Upper lobe of right lung (tissue), 1 donor: ENCODE measurements around the gene ASB2. TPM values are rescaled to one million over a fixed set of nuclear protein-coding genes. Genes with fewer than 3 reads are reported as not detected.
A peak's percentile ranks its signal among the peaks of the same experiment; 100 is the strongest.

Experiments used
- ATAC-seq: fragments of 200-7000 bp; cut with Tn5 transposase; one replicate; pipeline ENCODE4 v1.9.1; 2020; ENCODE audit warnings: mild to moderate bottlenecking, moderate library complexity
- DNase-seq: peaks from one replicate; pipeline ENCODE4 v3.0.0-alpha.2; 2020
- H3K27ac ChIP-seq: fragments of 200-600 bp; one replicate; pipeline ENCODE4 v1.8.0; 2022
- H3K27me3 ChIP-seq: fragments of 200-600 bp; one replicate; pipeline ENCODE4 v1.8.0; 2022; ENCODE audit warnings: mild to moderate bottlenecking
- H3K36me3 ChIP-seq: fragments of 200-600 bp; one replicate; pipeline ENCODE4 v1.8.0; 2022
- H3K4me1 ChIP-seq: fragments of 200-600 bp; one replicate; pipeline ENCODE4 v1.8.0; 2022
- H3K4me3 ChIP-seq: fragments of 200-600 bp; one replicate; pipeline ENCODE4 v1.8.0; 2022; ENCODE audit warnings: mild to moderate bottlenecking
- H3K9me3 ChIP-seq: fragments of 200-600 bp; one replicate; pipeline ENCODE4 v1.8.0; 2022
- CTCF ChIP-seq: fragments of 200-600 bp; IDR thresholded peaks from one replicate; pipeline ENCODE4 v1.8.0; 2022; ENCODE audit warnings: antibody characterized with exemption
- intact Hi-C: fragments of 100-400 bp; cut with DNase I; formaldehyde crosslinking; loops from one replicate; pipeline ENCODE4 v1.11.0; 2022
- total RNA-seq: library from RNA; stranded (reverse); fragmentation: NEBNext Ultra II Directional; extraction: Animal tissue kit (Norgen Biotek cat#: 25700); gene quantifications from one replicate; pipeline ENCODE4 v1.2.1, GENCODE V29; 2021
- donor health status: DM: no; HTN: yes; CAD: no; lungs with severe emphysema.

Gene ASB2
- total RNA-seq, 1 donor from 2014 or later: 3.2 TPM

DNA sequence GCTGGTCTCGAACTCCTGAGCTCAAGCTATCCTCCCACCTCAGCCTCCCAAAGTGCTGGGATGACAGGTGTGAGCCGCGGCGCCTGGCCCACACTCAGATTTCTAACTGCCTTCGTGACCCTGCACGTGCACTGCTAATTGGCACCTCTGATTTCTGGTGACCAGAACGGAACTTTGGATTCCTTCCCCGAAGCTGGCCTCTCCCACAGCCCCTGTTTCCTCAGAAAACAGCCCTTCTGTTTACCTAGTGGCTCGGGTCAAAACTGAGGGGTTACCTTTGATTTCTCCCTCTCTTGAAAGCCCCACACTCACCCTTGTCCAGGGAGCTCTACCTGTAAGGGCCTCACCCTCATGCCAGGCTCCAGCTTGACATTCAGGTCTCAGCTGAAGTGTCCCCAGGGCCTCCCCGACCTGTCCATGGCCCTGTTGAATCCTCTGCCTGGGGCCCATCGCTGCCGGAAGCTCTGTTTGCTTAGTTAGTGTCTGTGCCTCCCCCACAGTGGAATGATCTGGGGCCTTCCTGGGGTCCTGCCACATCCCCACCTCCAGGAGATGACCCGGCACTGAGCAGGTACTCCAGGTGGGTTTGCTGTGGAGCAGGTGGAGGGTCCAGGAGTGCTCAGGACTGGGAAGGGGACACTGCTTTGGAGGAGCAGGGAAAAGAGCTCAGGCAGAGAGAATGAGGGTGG, 73.6 kb downstream of the ASB2 start:
- H3K4me3 ChIP-seq: no peak overlapping the region
- no peaks in the 10 kb centered on the region for H3K36me3 ChIP-seq
- no peak overlapping the region for H3K27ac ChIP-seq
- ATAC-seq (no peak), DNase-seq (peak; percentile 46)
- TF ChIP-seq CTCF: no peak
- no peaks in the 10 kb centered on the region for H3K4me1 ChIP-seq
- H3K9me3 ChIP-seq: no peaks in the 10 kb centered on the region
- intact Hi-C loops: no loop called here
- peaks cover 11% of the 10 kb centered on the region for H3K27me3 ChIP-seq

- DNase-seq (no peak), ATAC-seq (peak; percentile 73)
- Histone ChIP-seq H3K9me3 (no peaks in the 10 kb centered on the region), H3K36me3 (no peaks in the 10 kb centered on the region), H3K27ac (no peak overlapping the region), H3K4me1 (no peaks in the 10 kb centered on the region), H3K27me3 (peaks cover 11% of the 10 kb centered on the region), H3K4me3 (no peak overlapping the region)
- intact Hi-C loops: no loop called here
- no peak for TF ChIP-seq CTCF
Measured at GRCh38 chr14:93901813-93902212, 74.6 kb downstream of the ASB2 start.

- H3K27ac ChIP-seq: no peak overlapping the region
- no peaks in the 10 kb centered on the region for H3K4me1 ChIP-seq
- intact Hi-C loops: loop anchor here (10.0 kb wide), 1 partner anchor 244 kb away; no protein-coding TSS in a partner anchor
- no peaks in the 10 kb centered on the region for H3K9me3 ChIP-seq
- TF ChIP-seq CTCF: no peak
- H3K36me3 ChIP-seq: no peaks in the 10 kb centered on the region
- no peak overlapping the region for H3K4me3 ChIP-seq
- ATAC-seq: no peak
- peaks cover 11% of the 10 kb centered on the region for H3K27me3 ChIP-seq
- DNase-seq: no peak
Measured at GRCh38 chr14:93898731-93899130, 77.6 kb downstream of the ASB2 start.

DNA sequence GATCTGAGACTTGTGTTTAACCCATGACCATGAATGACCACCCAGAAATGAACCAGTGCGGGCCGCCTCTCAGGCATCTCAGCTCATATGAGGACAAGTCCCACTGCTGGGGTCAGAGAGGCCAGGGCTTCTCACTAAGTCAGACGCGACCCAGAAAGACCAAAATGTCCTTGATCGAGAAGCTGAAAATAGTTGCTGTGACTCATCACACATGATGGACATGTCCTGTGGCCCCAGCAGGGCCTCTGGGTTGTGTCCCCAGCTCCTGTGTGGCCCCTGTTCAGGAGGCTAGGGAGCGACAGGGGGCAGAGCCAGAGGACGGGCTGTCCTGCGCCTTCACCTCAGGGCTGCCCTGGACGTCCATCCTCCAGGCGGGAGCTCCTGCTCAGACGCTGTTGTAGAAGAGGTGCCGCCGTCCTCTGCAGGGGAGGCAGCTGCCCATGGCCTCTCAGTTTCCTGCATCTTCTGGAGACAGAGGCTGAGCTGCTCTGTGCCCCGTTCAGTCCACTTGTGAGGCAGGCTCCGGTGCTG, 78.2 kb downstream of the ASB2 start:
- H3K4me1 ChIP-seq: no peaks in the 10 kb centered on the region
- no peaks in the 10 kb centered on the region for H3K36me3 ChIP-seq
- no peak overlapping the region for H3K27ac ChIP-seq
- no peak for ATAC-seq
- H3K4me3 ChIP-seq: no peak overlapping the region
- intact Hi-C loops: loop anchor here (10.0 kb wide), 1 partner anchor 243 kb away; no protein-coding TSS in a partner anchor
- H3K27me3 ChIP-seq: peaks cover 6% of the 10 kb centered on the region
- no peaks in the 10 kb centered on the region for H3K9me3 ChIP-seq
- no peak for TF ChIP-seq CTCF
- DNase-seq: no peak

- Histone ChIP-seq H3K9me3 (no peaks in the 10 kb centered on the region), H3K36me3 (no peaks in the 10 kb centered on the region), H3K4me1 (no peaks in the 10 kb centered on the region), H3K27ac (no peak overlapping the region), H3K27me3 (no peaks in the 10 kb centered on the region), H3K4me3 (no peak overlapping the region)
- ATAC-seq: no peak
- TF ChIP-seq CTCF: no peak
- no peak for DNase-seq
- intact Hi-C loops: loop anchor here (10.0 kb wide), 1 partner anchor 243 kb away; no protein-coding TSS in a partner anchor
Measured at GRCh38 chr14:93897476-93897845, 78.9 kb downstream of the ASB2 start.
